Mucosa of rectum (tissue), 2 donors: Measurements from ENCODE around the gene TMEM191B.
"Not testable (repeated sequence)": the region's sequence is repeated elsewhere in the genome, so short reads cannot be mapped to it uniquely, and the experiment has no call there.

Experiments used
- H3K27ac ChIP-seq, 2 donors: one replicate each; pipeline ENCODE4 v1.7.0; 2013; ENCODE audit warnings: inconsistent platforms in 2 of 2, low read depth in 2 of 2, low read length in 2 of 2
- H3K27me3 ChIP-seq, 2 donors: one replicate each; pipeline ENCODE4 v1.7.0; 2013; ENCODE audit warnings: low read length in 2 of 2; ENCODE audit not compliant: control insufficient read depth in 2 of 2, insufficient read depth in 2 of 2
- H3K36me3 ChIP-seq, 2 donors: one replicate each; pipeline ENCODE4 v1.7.0; 2013; ENCODE audit warnings: low read length in 2 of 2; ENCODE audit not compliant: control insufficient read depth in 2 of 2, insufficient read depth in 2 of 2
- H3K4me1 ChIP-seq, 2 donors: one replicate each; pipeline ENCODE4 v1.7.0; 2013; ENCODE audit warnings: low read length in 2 of 2, mild to moderate bottlenecking in 1 of 2; ENCODE audit not compliant: control insufficient read depth in 2 of 2, insufficient read depth in 2 of 2
- H3K4me3 ChIP-seq, 2 donors: one replicate each; pipeline ENCODE4 v1.7.0; 2013; ENCODE audit warnings: low read length in 2 of 2
- H3K9ac ChIP-seq, 2 donors: one replicate each; pipeline ENCODE4 v1.7.0; 2013; ENCODE audit warnings: low read length in 2 of 2, low read depth in 1 of 2, mild to moderate bottlenecking in 1 of 2
- H3K9me3 ChIP-seq, 2 donors: one replicate each; pipeline ENCODE4 v1.7.0; 2013; ENCODE audit warnings: low read length in 2 of 2; ENCODE audit not compliant: control insufficient read depth in 2 of 2
- donor health status: healthy.
- donor health status: Normal muscosa, but diverticular disease.

Gene TMEM191B

GRCh38 chr22:18533633-18534032, 6.0 kb downstream of the TMEM191B start:
- not testable (repeated sequence) for H3K9me3 ChIP-seq, H3K27ac ChIP-seq, H3K36me3 ChIP-seq, H3K27me3 ChIP-seq, H3K4me3 ChIP-seq, H3K4me1 ChIP-seq, H3K9ac ChIP-seq

- not testable (repeated sequence) for H3K9ac ChIP-seq, H3K36me3 ChIP-seq, H3K4me3 ChIP-seq, H3K9me3 ChIP-seq, H3K4me1 ChIP-seq, H3K27me3 ChIP-seq, H3K27ac ChIP-seq
These were observed 6.7 kb downstream of the TMEM191B start for GRCh38 chr22:18534315-18534714.

GRCh38 chr22:18539994-18540393, 12.4 kb downstream of the TMEM191B start:
- H3K27me3 ChIP-seq, H3K27ac ChIP-seq, H3K4me1 ChIP-seq, H3K9ac ChIP-seq, H3K9me3 ChIP-seq, H3K36me3 ChIP-seq, H3K4me3 ChIP-seq: not testable (repeated sequence)

- not testable (repeated sequence) for H3K27me3 ChIP-seq, H3K4me3 ChIP-seq, H3K4me1 ChIP-seq, H3K9ac ChIP-seq, H3K9me3 ChIP-seq, H3K36me3 ChIP-seq, H3K27ac ChIP-seq
These were observed 15.8 kb downstream of the TMEM191B start for GRCh38 chr22:18543400-18543799.

- H3K9ac ChIP-seq, H3K9me3 ChIP-seq, H3K4me3 ChIP-seq, H3K4me1 ChIP-seq, H3K27ac ChIP-seq, H3K27me3 ChIP-seq, H3K36me3 ChIP-seq: not testable (repeated sequence)
These were observed 17.0 kb downstream of the TMEM191B start for GRCh38 chr22:18544615-18545014.

- H3K4me1 ChIP-seq, H3K36me3 ChIP-seq, H3K27me3 ChIP-seq, H3K27ac ChIP-seq, H3K4me3 ChIP-seq, H3K9me3 ChIP-seq, H3K9ac ChIP-seq: not testable (repeated sequence)
These were observed 22.0 kb downstream of the TMEM191B start for GRCh38 chr22:18549458-18550179.

- not testable (repeated sequence) for H3K36me3 ChIP-seq, H3K9me3 ChIP-seq, H3K4me1 ChIP-seq, H3K9ac ChIP-seq, H3K27me3 ChIP-seq, H3K27ac ChIP-seq, H3K4me3 ChIP-seq
These were observed 23.4 kb downstream of the TMEM191B start for GRCh38 chr22:18551046-18551445.

- H3K27me3 ChIP-seq, H3K36me3 ChIP-seq, H3K9me3 ChIP-seq, H3K4me1 ChIP-seq, H3K27ac ChIP-seq, H3K9ac ChIP-seq, H3K4me3 ChIP-seq: not testable (repeated sequence)
These were observed 25.4 kb downstream of the TMEM191B start for GRCh38 chr22:18552839-18553597.

GRCh38 chr22:18554280-18555256, 27.0 kb downstream of the TMEM191B start:
- H3K4me3 ChIP-seq, H3K27ac ChIP-seq, H3K4me1 ChIP-seq, H3K9ac ChIP-seq, H3K9me3 ChIP-seq, H3K36me3 ChIP-seq, H3K27me3 ChIP-seq: not testable (repeated sequence)

- not testable (repeated sequence) for H3K9me3 ChIP-seq, H3K36me3 ChIP-seq, H3K9ac ChIP-seq, H3K27me3 ChIP-seq, H3K4me3 ChIP-seq, H3K27ac ChIP-seq, H3K4me1 ChIP-seq
These were observed 30.9 kb downstream of the TMEM191B start for GRCh38 chr22:18558516-18558915.
